DND-41 (cell line): Measurements from ENCODE around the gene SSR3.

Source experiments
- ATAC-seq: fragments of 200-7000 bp; cut with Tn5 transposase; 3 replicates; pipeline ENCODE4 v1.9.1; 2021; ENCODE audit warnings: low read depth; ENCODE audit not compliant: insufficient read depth
- DNase-seq: peaks from one replicate; pipeline ENCODE4 v3.0.0-alpha.2; 2020
- H2AFZ ChIP-seq: 2 replicates; pipeline ENCODE4 v1.6.0; 2012; ENCODE audit warnings: low read depth, low read length
- H3K27ac ChIP-seq: 2 replicates; pipeline ENCODE4 v1.5.1; 2012; ENCODE audit warnings: low read length, inconsistent platforms
- H3K27me3 ChIP-seq: fragments of 200-600 bp; sonication (generic); 2 replicates; pipeline ENCODE4 v1.6.0; 2012; ENCODE audit warnings: low read length, mild to moderate bottlenecking, inconsistent platforms; ENCODE audit not compliant: insufficient read depth, poor library complexity
- H3K36me3 ChIP-seq: 2 replicates; pipeline ENCODE4 v1.5.1; 2012; ENCODE audit warnings: low read length, inconsistent platforms; ENCODE audit not compliant: insufficient read depth
- H3K4me1 ChIP-seq: 2 replicates; pipeline ENCODE4 v1.5.1; 2012; ENCODE audit warnings: mild to moderate bottlenecking, low read length; ENCODE audit not compliant: insufficient read depth
- H3K4me2 ChIP-seq: 2 replicates; pipeline ENCODE4 v1.6.0; 2012; ENCODE audit warnings: mild to moderate bottlenecking, moderate library complexity, low read length, inconsistent platforms; ENCODE audit not compliant: insufficient read depth
- H3K4me3 ChIP-seq, 2 experiments: fragments of 200-600 bp in 1 of 2; shearing (Covaris generic) in 1 of 2; 2 replicates each; pipeline ENCODE4 v1.5.1; 2012 to 2016; ENCODE audit warnings: inconsistent platforms in 2 of 2, low read length in 2 of 2, mild to moderate bottlenecking in 2 of 2, low read depth in 1 of 2, moderate library complexity in 1 of 2
- H3K79me2 ChIP-seq: 2 replicates; pipeline ENCODE4 v1.6.0; 2012; ENCODE audit warnings: low read length, inconsistent platforms; ENCODE audit not compliant: insufficient read depth
- H3K9ac ChIP-seq: 2 replicates; pipeline ENCODE4 v1.6.0; 2012; ENCODE audit warnings: low read depth, mild to moderate bottlenecking, inconsistent platforms, low read length, moderate library complexity
- H3K9me3 ChIP-seq: 2 replicates; pipeline ENCODE4 v1.5.1; 2012; ENCODE audit warnings: low read length, moderate library complexity, mild to moderate bottlenecking, inconsistent platforms; ENCODE audit not compliant: insufficient read depth, severe bottlenecking
- H4K20me1 ChIP-seq: 2 replicates; pipeline ENCODE4 v1.6.0; 2012; ENCODE audit warnings: low read length; ENCODE audit not compliant: insufficient read depth
- EZH2 ChIP-seq: IDR thresholded peaks from 3 replicates; pipeline ENCODE4 v1.6.1; 2012; ENCODE audit warnings: borderline replicate concordance, low read depth, mild to moderate bottlenecking, moderate library complexity, low read length, inconsistent platforms; ENCODE audit not compliant: severe bottlenecking
- TF ChIP-seq, protein P1 (sequence below): IDR thresholded peaks from 2 replicates; pipeline ENCODE4 v1.5.1; 2012; ENCODE audit warnings: borderline replicate concordance, low read length, moderate library complexity, mild to moderate bottlenecking; ENCODE audit not compliant: poor library complexity, severe bottlenecking; ENCODE audit errors: extremely low read depth

SSR3 gene

DNA sequence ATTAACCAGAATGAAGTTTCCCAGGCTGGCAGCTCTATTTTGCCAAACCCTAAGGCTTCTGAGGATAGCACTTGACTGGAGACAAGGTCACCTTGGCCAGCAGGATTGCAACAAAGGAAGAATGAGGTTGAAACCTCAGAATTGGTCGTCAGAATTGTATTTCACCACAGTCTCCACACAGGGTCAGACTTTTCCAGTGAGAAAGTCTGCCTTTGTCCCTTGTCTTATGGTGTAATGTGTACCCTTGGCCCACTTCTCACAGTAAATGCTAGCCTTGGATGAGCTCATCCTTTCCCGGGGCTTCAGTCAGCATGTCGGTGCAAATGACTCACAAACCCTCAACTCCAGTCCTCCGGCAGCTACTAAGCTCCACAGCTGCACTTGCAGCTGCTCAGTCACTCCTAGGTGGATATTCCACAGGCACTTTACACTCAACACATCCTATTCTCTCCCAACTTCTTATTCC lies 19.7 kb downstream of the SSR3 start:
- Histone ChIP-seq H3K9me3 (no peaks in the 10 kb centered on the region), H3K4me1 (no peaks in the 10 kb centered on the region), H3K27me3 (no peaks in the 10 kb centered on the region), H3K4me3 (no peak overlapping the region), H3K9ac (no peak overlapping the region), H3K4me2 (no peak overlapping the region), H3K79me2 (no peaks in the 10 kb centered on the region), H3K36me3 (peaks cover 9% of the 10 kb centered on the region; the same call in 1 of the 2 replicates), H3K27ac (no peak overlapping the region), H2AFZ (no peak overlapping the region), H4K20me1 (no peaks in the 10 kb centered on the region; the same call in 1 of the 2 replicates)
- DNase-seq (no peak), ATAC-seq (peak; percentile 27; the same call in 1 of the 3 replicates)
- no peak for TF ChIP-seq EZH2
- TF ChIP-seq, protein P1, sequence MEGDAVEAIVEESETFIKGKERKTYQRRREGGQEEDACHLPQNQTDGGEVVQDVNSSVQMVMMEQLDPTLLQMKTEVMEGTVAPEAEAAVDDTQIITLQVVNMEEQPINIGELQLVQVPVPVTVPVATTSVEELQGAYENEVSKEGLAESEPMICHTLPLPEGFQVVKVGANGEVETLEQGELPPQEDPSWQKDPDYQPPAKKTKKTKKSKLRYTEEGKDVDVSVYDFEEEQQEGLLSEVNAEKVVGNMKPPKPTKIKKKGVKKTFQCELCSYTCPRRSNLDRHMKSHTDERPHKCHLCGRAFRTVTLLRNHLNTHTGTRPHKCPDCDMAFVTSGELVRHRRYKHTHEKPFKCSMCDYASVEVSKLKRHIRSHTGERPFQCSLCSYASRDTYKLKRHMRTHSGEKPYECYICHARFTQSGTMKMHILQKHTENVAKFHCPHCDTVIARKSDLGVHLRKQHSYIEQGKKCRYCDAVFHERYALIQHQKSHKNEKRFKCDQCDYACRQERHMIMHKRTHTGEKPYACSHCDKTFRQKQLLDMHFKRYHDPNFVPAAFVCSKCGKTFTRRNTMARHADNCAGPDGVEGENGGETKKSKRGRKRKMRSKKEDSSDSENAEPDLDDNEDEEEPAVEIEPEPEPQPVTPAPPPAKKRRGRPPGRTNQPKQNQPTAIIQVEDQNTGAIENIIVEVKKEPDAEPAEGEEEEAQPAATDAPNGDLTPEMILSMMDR = no peak

DNA sequence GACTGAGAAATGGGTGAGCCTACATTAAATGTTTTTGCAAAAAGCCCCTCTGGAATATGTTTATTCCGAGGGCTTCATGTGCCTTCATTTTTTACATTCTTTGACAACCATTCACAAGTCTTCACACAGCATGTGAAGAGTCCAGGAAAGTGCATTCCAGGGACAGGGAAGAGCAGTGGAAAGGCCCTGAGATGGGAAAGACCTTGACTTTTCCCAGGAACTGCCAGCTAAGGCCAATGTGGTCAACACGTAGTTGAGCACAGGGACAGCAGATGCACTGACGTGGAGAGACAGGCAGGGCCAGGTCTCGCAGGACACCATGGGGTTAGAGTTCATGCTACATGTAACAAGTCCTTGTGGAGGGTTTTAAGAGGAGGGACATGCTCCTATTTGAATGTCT lies 21.7 kb downstream of the SSR3 start:
- no peak overlapping the region for H2AFZ ChIP-seq
- H3K9me3 ChIP-seq = no peaks in the 10 kb centered on the region
- H3K9ac ChIP-seq = no peak overlapping the region
- no peak for TF ChIP-seq EZH2
- TF ChIP-seq, protein P1 = no peak
- H3K79me2 ChIP-seq = no peaks in the 10 kb centered on the region
- H3K4me1 ChIP-seq = no peaks in the 10 kb centered on the region
- no peak overlapping the region for H3K4me2 ChIP-seq
- H4K20me1 ChIP-seq = no peaks in the 10 kb centered on the region; the same call in 1 of the 2 replicates
- no peak for DNase-seq
- H3K36me3 ChIP-seq = no peaks in the 10 kb centered on the region
- ATAC-seq = no peak
- no peak overlapping the region for H3K27ac ChIP-seq
- no peak overlapping the region for H3K4me3 ChIP-seq
- no peaks in the 10 kb centered on the region for H3K27me3 ChIP-seq

DNA sequence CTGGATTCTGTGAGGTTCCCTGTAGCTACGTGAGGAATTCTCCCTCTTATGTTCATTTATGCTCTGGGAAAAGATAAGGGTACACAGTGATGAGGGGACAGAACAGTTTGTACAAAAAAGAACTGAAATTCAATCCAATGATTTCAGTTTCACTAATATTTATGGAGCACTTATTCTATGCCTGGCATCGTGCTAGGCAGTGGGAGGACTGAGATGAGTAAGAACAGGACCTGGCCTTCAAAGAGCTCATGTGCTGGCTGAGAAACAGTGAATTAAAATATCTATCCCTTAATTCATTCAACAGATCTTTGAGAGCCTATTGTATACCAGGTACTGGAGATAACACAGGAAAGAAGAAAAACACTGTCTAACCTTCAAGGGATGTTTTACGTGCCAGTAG lies 22.2 kb downstream of the SSR3 start:
- H3K9me3 ChIP-seq = no peaks in the 10 kb centered on the region
- H3K36me3 ChIP-seq = no peaks in the 10 kb centered on the region
- H3K27ac ChIP-seq = no peak overlapping the region
- H4K20me1 ChIP-seq = no peaks in the 10 kb centered on the region; the same call in 1 of the 2 replicates
- ATAC-seq (no peak), DNase-seq (no peak)
- no peak overlapping the region for H3K4me3 ChIP-seq
- H3K27me3 ChIP-seq = no peaks in the 10 kb centered on the region
- TF ChIP-seq EZH2 = no peak
- TF ChIP-seq, protein P1 = no peak
- no peaks in the 10 kb centered on the region for H3K4me1 ChIP-seq
- no peak overlapping the region for H3K9ac ChIP-seq
- H3K79me2 ChIP-seq = no peaks in the 10 kb centered on the region
- no peak overlapping the region for H3K4me2 ChIP-seq
- no peak overlapping the region for H2AFZ ChIP-seq
